ENCODE data around the gene CNP.

The CNP gene

GRCh38 chr17:42023524-42024349, 57.1 kb downstream of the CNP start:
- Histone ChIP-seq H3K4me1 (ENCODE audit: control insufficient read depth, insufficient read depth, low read length) (peaks cover 3% of the 10 kb centered on the region), H3K27ac (ENCODE audit: low read depth, low read length) (no peak overlapping the region), H3K4me3 (ENCODE audit: low read length) (no peak overlapping the region), H3K27me3 (ENCODE audit: control insufficient read depth, insufficient read depth, low read length) (no peaks in the 10 kb centered on the region), H3K9ac (ENCODE audit: low read length) (no peak overlapping the region), H3K36me3 (ENCODE audit: control insufficient read depth, insufficient read depth, low read length) (peaks cover 18% of the 10 kb centered on the region)

GRCh38 chr17:42025191-42025579, 58.6 kb downstream of the CNP start:
- Histone ChIP-seq H3K4me1 (ENCODE audit: control insufficient read depth, insufficient read depth, low read length) (peaks cover 3% of the 10 kb centered on the region), H3K27me3 (ENCODE audit: control insufficient read depth, insufficient read depth, low read length) (no peaks in the 10 kb centered on the region), H3K4me3 (ENCODE audit: low read length) (no peak overlapping the region), H3K9ac (ENCODE audit: low read length) (no peak overlapping the region), H3K36me3 (ENCODE audit: control insufficient read depth, insufficient read depth, low read length) (peaks cover 18% of the 10 kb centered on the region), H3K27ac (ENCODE audit: low read depth, low read length) (no peak overlapping the region)

GRCh38 chr17:42025936-42026335, 59.3 kb downstream of the CNP start:
- no peak overlapping the region for H3K4me3 ChIP-seq (ENCODE audit: low read length)
- no peak overlapping the region for H3K27ac ChIP-seq (ENCODE audit: low read depth, low read length)
- peaks cover 18% of the 10 kb centered on the region for H3K36me3 ChIP-seq (ENCODE audit: control insufficient read depth, insufficient read depth, low read length)
- peaks cover 3% of the 10 kb centered on the region for H3K4me1 ChIP-seq (ENCODE audit: control insufficient read depth, insufficient read depth, low read length)
- H3K9ac ChIP-seq (ENCODE audit: low read length) = no peak overlapping the region
- H3K27me3 ChIP-seq (ENCODE audit: control insufficient read depth, insufficient read depth, low read length) = no peaks in the 10 kb centered on the region

- Histone ChIP-seq H3K27me3 (ENCODE audit: control insufficient read depth, insufficient read depth, low read length) (no peaks in the 10 kb centered on the region), H3K4me3 (ENCODE audit: low read length) (no peak overlapping the region), H3K36me3 (ENCODE audit: control insufficient read depth, insufficient read depth, low read length) (peaks cover 18% of the 10 kb centered on the region), H3K4me1 (ENCODE audit: control insufficient read depth, insufficient read depth, low read length) (peaks cover 3% of the 10 kb centered on the region), H3K27ac (ENCODE audit: low read depth, low read length) (no peak overlapping the region), H3K9ac (ENCODE audit: low read length) (no peak overlapping the region)
Measured at GRCh38 chr17:42026857-42027589, 60.4 kb downstream of the CNP start.

Measured in rectal smooth muscle tissue (tissue), 1 donor.